Effector memory CD4-positive, alpha-beta T cell (primary cell): ENCODE results near the gene LSM4.

Experiments
- DNase-seq, 3 donors: peaks; one replicate each; pipeline ENCODE4 v3.0.0-alpha.2; 2020
- H3K27ac ChIP-seq: 2 replicates; pipeline ENCODE4 v1.7.0; 2013; ENCODE audit warnings: mild to moderate bottlenecking, low read length, moderate library complexity; ENCODE audit not compliant: insufficient read depth, poor library complexity, severe bottlenecking
- H3K27me3 ChIP-seq: replicated peaks from 2 replicates; pipeline ENCODE4 v1.7.0; 2013; ENCODE audit warnings: mild to moderate bottlenecking, low read length; ENCODE audit not compliant: insufficient read depth, control insufficient read depth, poor library complexity, severe bottlenecking
- H3K36me3 ChIP-seq: 2 replicates; pipeline ENCODE4 v1.7.0; 2013; ENCODE audit warnings: mild to moderate bottlenecking, low read length, moderate library complexity; ENCODE audit not compliant: control insufficient read depth, insufficient read depth
- H3K4me1 ChIP-seq: 2 replicates; pipeline ENCODE4 v1.7.0; 2013; ENCODE audit warnings: low read length, mild to moderate bottlenecking; ENCODE audit not compliant: control insufficient read depth, insufficient read depth, poor library complexity, severe bottlenecking
- H3K4me3 ChIP-seq: 2 replicates; pipeline ENCODE4 v1.7.0; 2013; ENCODE audit warnings: low read length, low read depth, mild to moderate bottlenecking; ENCODE audit not compliant: insufficient read depth, poor library complexity, severe bottlenecking
- H3K9me3 ChIP-seq: 2 replicates; pipeline ENCODE4 v1.7.0; 2013; ENCODE audit warnings: mild to moderate bottlenecking, low read length, moderate library complexity; ENCODE audit not compliant: control insufficient read depth

Gene LSM4

GRCh38 chr19:18342090-18342632 is 19.3 kb upstream of the LSM4 start:
- no peak overlapping the region for H3K27ac ChIP-seq
- H3K9me3 ChIP-seq: no peaks in the 10 kb centered on the region
- no peaks in the 10 kb centered on the region for H3K27me3 ChIP-seq
- peaks cover 8% of the 10 kb centered on the region for H3K36me3 ChIP-seq
- peaks cover 6% of the 10 kb centered on the region for H3K4me1 ChIP-seq
- H3K4me3 ChIP-seq: no peak overlapping the region
- DNase-seq: no peak

- Histone ChIP-seq H3K9me3 (no peaks in the 10 kb centered on the region), H3K27me3 (no peaks in the 10 kb centered on the region), H3K36me3 (peaks cover 8% of the 10 kb centered on the region), H3K4me3 (peak overlapping the region; percentile 78), H3K27ac (peak overlapping the region; percentile 72), H3K4me1 (peaks cover 6% of the 10 kb centered on the region)
- DNase-seq: peak; percentile 28 to 40 (median 39)
Measured at GRCh38 chr19:18340990-18341868, 18.4 kb upstream of the LSM4 start.

GRCh38 chr19:18340190-18340989 is 17.5 kb upstream of the LSM4 start, which contains the start of gene PGPEP1:
PGPEP1 (plus strand) TSS chr19:18340598; CDS start chr19:18340682, 84 bp downstream.
- H3K4me3 ChIP-seq: peak within 1 kb of the TSS; percentile 78
- H3K27ac ChIP-seq: peak within 1 kb of the TSS; percentile 72
- H3K36me3 ChIP-seq: peaks cover 8% of the 10 kb centered on the region
- H3K4me1 ChIP-seq: peaks cover 6% of the 10 kb centered on the region
- no peaks in the 10 kb centered on the region for H3K9me3 ChIP-seq
- H3K27me3 ChIP-seq: no peaks in the 10 kb centered on the region
- DNase-seq: peak; percentile 14 to 29 (median 17)

GRCh38 chr19:18339723-18340122 is 16.8 kb upstream of the LSM4 start:
- Histone ChIP-seq H3K27ac (peak overlapping the region; percentile 72), H3K27me3 (no peaks in the 10 kb centered on the region), H3K4me1 (peaks cover 6% of the 10 kb centered on the region), H3K9me3 (no peaks in the 10 kb centered on the region), H3K4me3 (peak overlapping the region; percentile 78), H3K36me3 (peaks cover 8% of the 10 kb centered on the region)
- DNase-seq: no peak

- Histone ChIP-seq H3K27me3 (no peaks in the 10 kb centered on the region), H3K9me3 (no peaks in the 10 kb centered on the region), H3K27ac (no peak overlapping the region), H3K4me1 (peaks cover 6% of the 10 kb centered on the region), H3K4me3 (no peak overlapping the region), H3K36me3 (peaks cover 4% of the 10 kb centered on the region)
- DNase-seq: no peak
Measured at GRCh38 chr19:18338541-18338940, 15.7 kb upstream of the LSM4 start.

- no peak overlapping the region for H3K27ac ChIP-seq
- no peak overlapping the region for H3K4me3 ChIP-seq
- H3K27me3 ChIP-seq: no peaks in the 10 kb centered on the region
- no peaks in the 10 kb centered on the region for H3K36me3 ChIP-seq
- H3K4me1 ChIP-seq: peaks cover 6% of the 10 kb centered on the region
- no peaks in the 10 kb centered on the region for H3K9me3 ChIP-seq
- DNase-seq: no peak
Measured at GRCh38 chr19:18336121-18336520, 13.2 kb upstream of the LSM4 start.

- peaks cover 1% of the 10 kb centered on the region for H3K4me1 ChIP-seq
- H3K36me3 ChIP-seq: no peaks in the 10 kb centered on the region
- no peak for DNase-seq
- no peaks in the 10 kb centered on the region for H3K9me3 ChIP-seq
- H3K27me3 ChIP-seq: no peaks in the 10 kb centered on the region
- H3K27ac ChIP-seq: no peak overlapping the region
- no peak overlapping the region for H3K4me3 ChIP-seq
Measured at GRCh38 chr19:18333680-18334079, 10.8 kb upstream of the LSM4 start.

- Histone ChIP-seq H3K4me3 (no peak overlapping the region), H3K4me1 (peaks cover 4% of the 10 kb centered on the region)
Measured at GRCh38 chr19:18332917-18333530, 10.1 kb upstream of the LSM4 start.

GRCh38 chr19:18330868-18331267 is 8.0 kb upstream of the LSM4 start:
- DNase-seq: no peak
- Histone ChIP-seq H3K4me3 (no peak overlapping the region), H3K9me3 (no peaks in the 10 kb centered on the region), H3K27me3 (no peaks in the 10 kb centered on the region), H3K4me1 (peaks cover 4% of the 10 kb centered on the region), H3K27ac (no peak overlapping the region), H3K36me3 (no peaks in the 10 kb centered on the region)

More at GRCh38 chr19:18332917-18333530, 10.1 kb upstream of the LSM4 start:
- DNase-seq: no peak
- no peaks in the 10 kb centered on the region for H3K27me3 ChIP-seq
- H3K9me3 ChIP-seq: no peaks in the 10 kb centered on the region
- H3K27ac ChIP-seq: no peak overlapping the region
- no peaks in the 10 kb centered on the region for H3K36me3 ChIP-seq
